ENCODE data around the gene CCNF. TPM values are rescaled to one million over a fixed set of nuclear protein-coding genes. Genes with fewer than 3 reads are reported as not detected.

The CCNF gene
- total and polyA plus RNA-seq, 9 of the 15 experiments (the other 6 are each of a cell fraction or from before 2014, with no cell fraction given), result 4.1 to 70.1 (median 29.5) TPM

GRCh38 chr16:2496223-2497115, 67.2 kb downstream of the CCNF start:
- no peak for FAIRE-seq
- H3K79me2 ChIP-seq (ENCODE audit: control insufficient read depth, insufficient read depth, low read length), result peaks cover 22% of the 10 kb centered on the region
- no peak for ATAC-seq
- WGBS (ENCODE audit: insufficient coverage, low coverage, missing lambda C conversion rate), result 96% methylated on average over 48 of the region's 62 CpGs
- H3K9me1 ChIP-seq (ENCODE audit: control insufficient read depth, insufficient read depth, low read length), result no peaks in the 10 kb centered on the region
- peak overlapping the region; percentile 37 to 83; a peak in 3 of 4 replicates for H3K9ac ChIP-seq (ENCODE audit: insufficient read depth in 1 of 2, low read depth in 2 of 2, low read length in 2 of 2)
- TSS peak; percentile 34 for BruUV-seq (replicated peaks)
- no peak overlapping the region for H2AFZ ChIP-seq (ENCODE audit: low read depth, low read length)
- DNase-seq (ENCODE audit: extremely low read depth in 1 of 4, low spot score in 3 of 4), result no peak
- peaks cover 55% of the 10 kb centered on the region; the same call in 2 of the 3 replicates for H3K36me3 ChIP-seq (ENCODE audit: control insufficient read depth, insufficient read depth, low read length)
- H3K4me3 ChIP-seq, result no peak overlapping the region
- POLR2A ChIA-PET, result interaction anchor here (0.6 to 1.5 kb wide), 3 partner anchors 13 to 505 kb away, joined by 3 to 5 read pairs (median 4); partner anchors contain the start of gene ATP6V0C
- peak overlapping the region; percentile 47; the same call in 1 of the 3 replicates for H3K27ac ChIP-seq (ENCODE audit: extremely low read depth, low read depth, low read length)
- CTCF ChIA-PET (ENCODE audit: low intra/inter-chr PET ratio), result no interaction called here
- H3K27me3 ChIP-seq (ENCODE audit: control insufficient read depth in 2 of 2, insufficient read depth in 2 of 2, low read length in 2 of 2), result no peaks in the 10 kb centered on the region
- in situ Hi-C loops (cut with MboI) (no loop called here), intact Hi-C loops (cut with micrococcal nuclease) (loop anchor here (5.0 kb wide), 1 partner anchor 299 kb away; the partner anchor contains the start of gene CASKIN1)
- H3K9me3 ChIP-seq (replicated peaks; ENCODE audit: control insufficient read depth, insufficient read depth, low read depth, low read length), result no peaks in the 10 kb centered on the region
- H3K4me1 ChIP-seq (replicated peaks in 1 of 2; ENCODE audit: control insufficient read depth in 2 of 2, insufficient read depth in 2 of 2, low read length in 2 of 2), result peaks cover 17 to 58% of the 10 kb centered on the region in 2 experiments
- peaks cover 6% of the 10 kb centered on the region for H4K20me1 ChIP-seq (replicated peaks; ENCODE audit: control insufficient read depth, insufficient read depth, low read length)
- H3K4me2 ChIP-seq (ENCODE audit: insufficient read depth, low read length), result peak overlapping the region; percentile 57; the same call in 1 of the 2 replicates
- TF ChIP-seq E2F5 (CRISPR knock-in tag; IDR thresholded peaks at IDR 0.05) (no peak), ARID1B (IDR thresholded peaks at IDR 0.05) (no peak), SRSF7 (optimal IDR thresholded peaks at IDR 0.05; ENCODE audit: low read depth, low read length) (no peak), ZNF12 (CRISPR knock-in tag; IDR thresholded peaks at IDR 0.05) (no peak), ZNF507 (tag; conservative IDR thresholded peaks at IDR 0.05) (no peak), ZNF655 (CRISPR knock-in tag; IDR thresholded peaks at IDR 0.05) (no peak), NBN (IDR thresholded peaks at IDR 0.05; ENCODE audit: low read depth) (no peak), ZNF77 (CRISPR knock-in tag; IDR thresholded peaks at IDR 0.05) (no peak), FOXA1 (IDR thresholded peaks at IDR 0.05; ENCODE audit: borderline replicate concordance) (no peak), LCOR (CRISPR knock-in tag; IDR thresholded peaks at IDR 0.05) (no peak), ZC3H4 (CRISPR knock-in tag; IDR thresholded peaks at IDR 0.05; ENCODE audit: borderline replicate concordance) (no peak), MCM2 (IDR thresholded peaks at IDR 0.05; ENCODE audit: low read depth) (no peak), AFF1 (IDR thresholded peaks at IDR 0.05; ENCODE audit: low read depth in 1 of 2, partially characterized antibody in 2 of 2) (no peak)

All from K562 (cell line).